ENCODE data around the gene ZNF3. TPM values are rescaled to one million over a fixed set of nuclear protein-coding genes. Genes with fewer than 3 reads are reported as not detected.

ZNF3 gene
- polyA plus RNA-seq, 1 donor (not counting 4 experiments of a cell fraction or from before 2014, with no cell fraction given): 16.8 TPM

- Histone ChIP-seq H3K9me3 (ENCODE audit: control insufficient read depth, low read depth, low read length) (no peaks in the 10 kb centered on the region), H3K4me1 (ENCODE audit: control insufficient read depth, extremely low read depth, insufficient read depth, low read length) (peaks cover 10% of the 10 kb centered on the region), H3K4me2 (ENCODE audit: control insufficient read depth, extremely low read depth, insufficient read depth, low read depth, low read length) (no peak overlapping the region), H3K36me3 (ENCODE audit: control insufficient read depth in 2 of 2, extremely low read depth in 1 of 2, insufficient read depth in 2 of 2, low read length in 2 of 2) (peaks cover 0 to 2% of the 10 kb centered on the region in 2 experiments), H2AFZ (ENCODE audit: control insufficient read depth, low read length) (no peak overlapping the region), H3K9me1 (ENCODE audit: control insufficient read depth, extremely low read depth, insufficient read depth, low read length) (no peaks in the 10 kb centered on the region), H3K4me3 (ENCODE audit: control insufficient read depth in 2 of 3, extremely low read depth in 1 of 3, insufficient read depth in 2 of 3, low read depth in 1 of 3, low read length in 3 of 3) (no peak overlapping the region), H3K79me2 (ENCODE audit: control insufficient read depth, insufficient read depth, low read length) (peaks cover 15% of the 10 kb centered on the region), H3K27ac (ENCODE audit: control insufficient read depth, insufficient read depth, low read length) (no peak overlapping the region), H3K9ac (ENCODE audit: control insufficient read depth, extremely low read depth, insufficient read depth, low read length) (no peak overlapping the region), H4K20me1 (ENCODE audit: control insufficient read depth, extremely low read depth, insufficient read depth, low read length) (peaks cover 3% of the 10 kb centered on the region), H3K27me3 (ENCODE audit: control insufficient read depth, extremely low read depth, insufficient read depth, low read length) (no peaks in the 10 kb centered on the region)
- DNase-seq (ENCODE audit: low read depth, low spot score) (no peak), FAIRE-seq (no peak)
- dilution Hi-C loops (cut with MboI; ENCODE audit: extremely low pct_ligation_motif_present, low sequenced_read_pairs): no loop called here
- no peak for TF ChIP-seq EZH2 (IDR thresholded peaks at IDR 0.05; ENCODE audit: low read length)
- no peak for TF ChIP-seq CTCF (optimal IDR thresholded peaks at IDR 0.05 in 1 of 3, IDR thresholded peaks at IDR 0.05 in 1 of 3, conservative IDR thresholded peaks at IDR 0.05 in 1 of 3; ENCODE audit: extremely low read depth in 1 of 3, insufficient read depth in 2 of 3, low read length in 3 of 3)
Measured at GRCh38 chr7:100122067-100122466, 40.5 kb upstream of the ZNF3 start.

GRCh38 chr7:100120733-100121036 is 39.2 kb upstream of the ZNF3 start:
- FAIRE-seq: no peak
- peak overlapping the region in 1 of 3 experiments; percentile 69 for H3K4me3 ChIP-seq (ENCODE audit: control insufficient read depth in 2 of 3, extremely low read depth in 1 of 3, insufficient read depth in 2 of 3, low read depth in 1 of 3, low read length in 3 of 3)

More at GRCh38 chr7:100120733-100121036, 39.2 kb upstream of the ZNF3 start:
- Histone ChIP-seq H3K4me2 (ENCODE audit: control insufficient read depth, extremely low read depth, insufficient read depth, low read depth, low read length) (peak overlapping the region; percentile 92), H3K9me3 (ENCODE audit: control insufficient read depth, low read depth, low read length) (no peaks in the 10 kb centered on the region), H3K27ac (ENCODE audit: control insufficient read depth, insufficient read depth, low read length) (no peak overlapping the region), H3K27me3 (ENCODE audit: control insufficient read depth, extremely low read depth, insufficient read depth, low read length) (no peaks in the 10 kb centered on the region), H3K9ac (ENCODE audit: control insufficient read depth, extremely low read depth, insufficient read depth, low read length) (no peak overlapping the region), H3K9me1 (ENCODE audit: control insufficient read depth, extremely low read depth, insufficient read depth, low read length) (no peaks in the 10 kb centered on the region), H3K4me1 (ENCODE audit: control insufficient read depth, extremely low read depth, insufficient read depth, low read length) (peaks cover 10% of the 10 kb centered on the region), H2AFZ (ENCODE audit: control insufficient read depth, low read length) (no peak overlapping the region), H3K36me3 (ENCODE audit: control insufficient read depth in 2 of 2, extremely low read depth in 1 of 2, insufficient read depth in 2 of 2, low read length in 2 of 2) (peaks cover 0 to 2% of the 10 kb centered on the region in 2 experiments), H3K79me2 (ENCODE audit: control insufficient read depth, insufficient read depth, low read length) (peaks cover 15% of the 10 kb centered on the region), H4K20me1 (ENCODE audit: control insufficient read depth, extremely low read depth, insufficient read depth, low read length) (peaks cover 3% of the 10 kb centered on the region)
- DNase-seq (ENCODE audit: low read depth, low spot score): no peak
- no peak for TF ChIP-seq CTCF (optimal IDR thresholded peaks at IDR 0.05 in 1 of 3, IDR thresholded peaks at IDR 0.05 in 1 of 3, conservative IDR thresholded peaks at IDR 0.05 in 1 of 3; ENCODE audit: extremely low read depth in 1 of 3, insufficient read depth in 2 of 3, low read length in 3 of 3)
- no peak for TF ChIP-seq EZH2 (IDR thresholded peaks at IDR 0.05; ENCODE audit: low read length)
- dilution Hi-C loops (cut with MboI; ENCODE audit: extremely low pct_ligation_motif_present, low sequenced_read_pairs): no loop called here

All from keratinocyte (primary cell).